WTC11 (cell line): Measurements from ENCODE around the gene OSBPL9.

Experiments used
- ATF1 ChIP-seq: sonication (generic); formaldehyde crosslinking; IDR thresholded peaks from 2 replicates; pipeline ENCODE4 v1.8.1; 2023; ENCODE audit warnings: mild to moderate bottlenecking, moderate library complexity, missing genetic modification reagents
- ETV6 ChIP-seq: sonication (generic); formaldehyde crosslinking; IDR thresholded peaks from 2 replicates; pipeline ENCODE4 v1.8.1; 2022; ENCODE audit warnings: mild to moderate bottlenecking, missing genetic modification reagents
- JUN ChIP-seq: sonication (generic); formaldehyde crosslinking; IDR thresholded peaks from 2 replicates; pipeline ENCODE4 v1.8.0; 2023; ENCODE audit warnings: mild to moderate bottlenecking, missing genetic modification reagents
- NFYB ChIP-seq: sonication (generic); formaldehyde crosslinking; conservative IDR thresholded peaks from 2 replicates; pipeline ENCODE4 v1.8.0; 2022; ENCODE audit warnings: low read depth, missing genetic modification reagents
- TEAD1 ChIP-seq: sonication (generic); formaldehyde crosslinking; IDR thresholded peaks from 2 replicates; pipeline ENCODE4 v1.8.0; 2022; ENCODE audit warnings: mild to moderate bottlenecking, missing genetic modification reagents
- TF ChIP-seq, protein P1 (sequence below): fragments of 200-600 bp; IDR thresholded peaks from 2 replicates; pipeline ENCODE4 v1.8.0; 2022; ENCODE audit warnings: antibody characterized with exemption
- TF ChIP-seq, protein P2 (sequence below): sonication (generic); formaldehyde crosslinking; conservative IDR thresholded peaks from 2 replicates; pipeline ENCODE4 v1.8.1; 2022; ENCODE audit warnings: mild to moderate bottlenecking, missing genetic modification reagents
- TF ChIP-seq, protein P3 (sequence below): sonication (generic); formaldehyde crosslinking; IDR thresholded peaks from 2 replicates; pipeline ENCODE4 v1.8.1; 2022; ENCODE audit warnings: low read depth, missing genetic modification reagents, borderline replicate concordance
- TF ChIP-seq, protein P4 (sequence below): sonication (generic); formaldehyde crosslinking; IDR thresholded peaks from 2 replicates; pipeline ENCODE4 v1.8.0; 2022; ENCODE audit warnings: mild to moderate bottlenecking, missing genetic modification reagents
- TF ChIP-seq, protein P5 (sequence below): sonication (generic); formaldehyde crosslinking; IDR thresholded peaks from 2 replicates; pipeline ENCODE4 v1.8.0; 2022; ENCODE audit warnings: mild to moderate bottlenecking, missing genetic modification reagents
- TF ChIP-seq, protein P6 (sequence below): sonication (generic); formaldehyde crosslinking; IDR thresholded peaks from 2 replicates; pipeline ENCODE4 v1.8.1; 2023; ENCODE audit warnings: mild to moderate bottlenecking, missing genetic modification reagents
- TF ChIP-seq, protein P7 (sequence below): sonication (generic); formaldehyde crosslinking; IDR thresholded peaks from 2 replicates; pipeline ENCODE4 v1.8.1; 2023; ENCODE audit warnings: mild to moderate bottlenecking, missing genetic modification reagents, moderate library complexity

DNA sequence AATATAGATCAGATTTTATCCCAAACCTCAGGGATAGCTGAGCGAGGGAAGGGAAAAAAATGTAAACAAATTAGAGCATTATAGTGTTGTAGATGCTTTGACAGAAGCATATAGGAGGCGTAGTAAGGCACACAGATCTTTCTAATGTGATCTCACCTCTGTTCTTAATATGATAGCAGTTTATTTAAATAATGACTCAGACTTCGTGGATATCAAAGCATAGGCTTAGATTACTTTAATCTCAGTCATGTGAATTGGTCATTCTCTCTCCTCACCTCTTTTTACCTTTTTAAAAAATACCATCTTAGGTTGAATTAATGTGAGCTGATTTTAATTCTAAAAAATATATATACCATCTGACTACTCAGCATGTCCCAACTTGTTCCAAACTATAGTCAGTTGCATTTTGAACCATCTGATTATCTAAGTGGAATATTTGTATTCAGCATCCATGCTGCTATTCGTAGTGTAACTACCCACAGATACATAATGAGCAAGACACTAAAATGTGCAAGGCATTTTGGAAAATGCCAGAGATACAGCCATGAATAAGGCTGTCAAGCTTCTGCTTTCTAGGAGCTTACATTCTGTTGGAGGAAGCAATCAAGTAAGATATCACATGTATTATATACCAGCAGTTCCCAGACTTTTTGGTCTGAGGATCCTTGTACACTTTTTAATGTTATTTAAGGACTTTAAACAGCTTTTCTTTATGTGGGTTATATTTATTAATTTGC, 76.7 kb downstream of the OSBPL9 start:
- TF ChIP-seq, protein P1, sequence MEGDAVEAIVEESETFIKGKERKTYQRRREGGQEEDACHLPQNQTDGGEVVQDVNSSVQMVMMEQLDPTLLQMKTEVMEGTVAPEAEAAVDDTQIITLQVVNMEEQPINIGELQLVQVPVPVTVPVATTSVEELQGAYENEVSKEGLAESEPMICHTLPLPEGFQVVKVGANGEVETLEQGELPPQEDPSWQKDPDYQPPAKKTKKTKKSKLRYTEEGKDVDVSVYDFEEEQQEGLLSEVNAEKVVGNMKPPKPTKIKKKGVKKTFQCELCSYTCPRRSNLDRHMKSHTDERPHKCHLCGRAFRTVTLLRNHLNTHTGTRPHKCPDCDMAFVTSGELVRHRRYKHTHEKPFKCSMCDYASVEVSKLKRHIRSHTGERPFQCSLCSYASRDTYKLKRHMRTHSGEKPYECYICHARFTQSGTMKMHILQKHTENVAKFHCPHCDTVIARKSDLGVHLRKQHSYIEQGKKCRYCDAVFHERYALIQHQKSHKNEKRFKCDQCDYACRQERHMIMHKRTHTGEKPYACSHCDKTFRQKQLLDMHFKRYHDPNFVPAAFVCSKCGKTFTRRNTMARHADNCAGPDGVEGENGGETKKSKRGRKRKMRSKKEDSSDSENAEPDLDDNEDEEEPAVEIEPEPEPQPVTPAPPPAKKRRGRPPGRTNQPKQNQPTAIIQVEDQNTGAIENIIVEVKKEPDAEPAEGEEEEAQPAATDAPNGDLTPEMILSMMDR: no peak
- no peak for TF ChIP-seq TEAD1 (CRISPR knock-in tag)
- TF ChIP-seq, protein P2, sequence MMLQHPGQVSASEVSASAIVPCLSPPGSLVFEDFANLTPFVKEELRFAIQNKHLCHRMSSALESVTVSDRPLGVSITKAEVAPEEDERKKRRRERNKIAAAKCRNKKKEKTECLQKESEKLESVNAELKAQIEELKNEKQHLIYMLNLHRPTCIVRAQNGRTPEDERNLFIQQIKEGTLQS: no peak
- TF ChIP-seq, protein P3, sequence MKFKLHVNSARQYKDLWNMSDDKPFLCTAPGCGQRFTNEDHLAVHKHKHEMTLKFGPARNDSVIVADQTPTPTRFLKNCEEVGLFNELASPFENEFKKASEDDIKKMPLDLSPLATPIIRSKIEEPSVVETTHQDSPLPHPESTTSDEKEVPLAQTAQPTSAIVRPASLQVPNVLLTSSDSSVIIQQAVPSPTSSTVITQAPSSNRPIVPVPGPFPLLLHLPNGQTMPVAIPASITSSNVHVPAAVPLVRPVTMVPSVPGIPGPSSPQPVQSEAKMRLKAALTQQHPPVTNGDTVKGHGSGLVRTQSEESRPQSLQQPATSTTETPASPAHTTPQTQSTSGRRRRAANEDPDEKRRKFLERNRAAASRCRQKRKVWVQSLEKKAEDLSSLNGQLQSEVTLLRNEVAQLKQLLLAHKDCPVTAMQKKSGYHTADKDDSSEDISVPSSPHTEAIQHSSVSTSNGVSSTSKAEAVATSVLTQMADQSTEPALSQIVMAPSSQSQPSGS (CRISPR knock-in tag): no peak
- TF ChIP-seq, protein P4, sequence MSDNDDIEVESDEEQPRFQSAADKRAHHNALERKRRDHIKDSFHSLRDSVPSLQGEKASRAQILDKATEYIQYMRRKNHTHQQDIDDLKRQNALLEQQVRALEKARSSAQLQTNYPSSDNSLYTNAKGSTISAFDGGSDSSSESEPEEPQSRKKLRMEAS (CRISPR knock-in tag): no peak
- TF ChIP-seq, protein P5, sequence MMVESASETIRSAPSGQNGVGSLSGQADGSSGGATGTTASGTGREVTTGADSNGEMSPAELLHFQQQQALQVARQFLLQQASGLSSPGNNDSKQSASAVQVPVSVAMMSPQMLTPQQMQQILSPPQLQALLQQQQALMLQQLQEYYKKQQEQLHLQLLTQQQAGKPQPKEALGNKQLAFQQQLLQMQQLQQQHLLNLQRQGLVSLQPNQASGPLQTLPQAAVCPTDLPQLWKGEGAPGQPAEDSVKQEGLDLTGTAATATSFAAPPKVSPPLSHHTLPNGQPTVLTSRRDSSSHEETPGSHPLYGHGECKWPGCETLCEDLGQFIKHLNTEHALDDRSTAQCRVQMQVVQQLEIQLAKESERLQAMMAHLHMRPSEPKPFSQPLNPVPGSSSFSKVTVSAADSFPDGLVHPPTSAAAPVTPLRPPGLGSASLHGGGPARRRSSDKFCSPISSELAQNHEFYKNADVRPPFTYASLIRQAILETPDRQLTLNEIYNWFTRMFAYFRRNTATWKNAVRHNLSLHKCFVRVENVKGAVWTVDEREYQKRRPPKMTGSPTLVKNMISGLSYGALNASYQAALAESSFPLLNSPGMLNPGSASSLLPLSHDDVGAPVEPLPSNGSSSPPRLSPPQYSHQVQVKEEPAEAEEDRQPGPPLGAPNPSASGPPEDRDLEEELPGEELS (CRISPR knock-in tag): no peak
- TF ChIP-seq ATF1 (CRISPR knock-in tag): no peak
- TF ChIP-seq, protein P6, sequence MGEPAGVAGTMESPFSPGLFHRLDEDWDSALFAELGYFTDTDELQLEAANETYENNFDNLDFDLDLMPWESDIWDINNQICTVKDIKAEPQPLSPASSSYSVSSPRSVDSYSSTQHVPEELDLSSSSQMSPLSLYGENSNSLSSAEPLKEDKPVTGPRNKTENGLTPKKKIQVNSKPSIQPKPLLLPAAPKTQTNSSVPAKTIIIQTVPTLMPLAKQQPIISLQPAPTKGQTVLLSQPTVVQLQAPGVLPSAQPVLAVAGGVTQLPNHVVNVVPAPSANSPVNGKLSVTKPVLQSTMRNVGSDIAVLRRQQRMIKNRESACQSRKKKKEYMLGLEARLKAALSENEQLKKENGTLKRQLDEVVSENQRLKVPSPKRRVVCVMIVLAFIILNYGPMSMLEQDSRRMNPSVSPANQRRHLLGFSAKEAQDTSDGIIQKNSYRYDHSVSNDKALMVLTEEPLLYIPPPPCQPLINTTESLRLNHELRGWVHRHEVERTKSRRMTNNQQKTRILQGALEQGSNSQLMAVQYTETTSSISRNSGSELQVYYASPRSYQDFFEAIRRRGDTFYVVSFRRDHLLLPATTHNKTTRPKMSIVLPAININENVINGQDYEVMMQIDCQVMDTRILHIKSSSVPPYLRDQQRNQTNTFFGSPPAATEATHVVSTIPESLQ (CRISPR knock-in tag): no peak
- TF ChIP-seq ETV6 (CRISPR knock-in tag): no peak
- TF ChIP-seq, protein P7, sequence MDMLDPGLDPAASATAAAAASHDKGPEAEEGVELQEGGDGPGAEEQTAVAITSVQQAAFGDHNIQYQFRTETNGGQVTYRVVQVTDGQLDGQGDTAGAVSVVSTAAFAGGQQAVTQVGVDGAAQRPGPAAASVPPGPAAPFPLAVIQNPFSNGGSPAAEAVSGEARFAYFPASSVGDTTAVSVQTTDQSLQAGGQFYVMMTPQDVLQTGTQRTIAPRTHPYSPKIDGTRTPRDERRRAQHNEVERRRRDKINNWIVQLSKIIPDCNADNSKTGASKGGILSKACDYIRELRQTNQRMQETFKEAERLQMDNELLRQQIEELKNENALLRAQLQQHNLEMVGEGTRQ (CRISPR knock-in tag): no peak
- TF ChIP-seq JUN (CRISPR knock-in tag): no peak
- TF ChIP-seq NFYB (CRISPR knock-in tag): no peak
